NB4 (cell line): ENCODE data around the gene KRT77.
"Not testable (repeated sequence)": the region's sequence is repeated elsewhere in the genome, so short reads cannot be mapped to it uniquely, and the experiment has no call there.

ENCODE experiments used
- DNase-seq: peaks from one replicate; pipeline ENCODE4 v3.0.0; 2010; ENCODE audit warnings: low read depth
- H3K4me3 ChIP-seq: one replicate; pipeline ENCODE4 v1.5.1; 2011; ENCODE audit warnings: mild to moderate bottlenecking, low read depth, low read length, moderate library complexity
- CTCF ChIP-seq: IDR thresholded peaks from one replicate; pipeline ENCODE4 v1.5.1; 2012; ENCODE audit warnings: low read depth, low read length
- MAX ChIP-seq: IDR thresholded peaks from 2 replicates; pipeline ENCODE4 v1.6.1; 2011; ENCODE audit warnings: low read depth, low read length
- MYC ChIP-seq: IDR thresholded peaks from 2 replicates; pipeline ENCODE4 v1.6.1; 2011; ENCODE audit warnings: low read depth, low read length
- POLR2A ChIP-seq: IDR thresholded peaks from 2 replicates; pipeline ENCODE4 v1.6.1; 2011; ENCODE audit warnings: mild to moderate bottlenecking; ENCODE audit not compliant: insufficient read length; ENCODE audit errors: extremely low read depth

Gene KRT77

GRCh38 chr12:52670961-52671360 lies 32.4 kb downstream of the KRT77 start:
- DNase-seq, result no peak
- no peak overlapping the region for H3K4me3 ChIP-seq
- no peak for TF ChIP-seq MAX

- TF ChIP-seq MAX, result no peak
- TF ChIP-seq POLR2A, result no peak
- TF ChIP-seq CTCF, result no peak
- no peak for TF ChIP-seq MYC
- H3K4me3 ChIP-seq, result no peak overlapping the region
- DNase-seq, result no peak
Observed at GRCh38 chr12:52670506-52670905, 32.8 kb downstream of the KRT77 start.

- not testable (repeated sequence) for H3K4me3 ChIP-seq, DNase-seq
Observed at GRCh38 chr12:52669941-52670340, 33.4 kb downstream of the KRT77 start.

- DNase-seq, result no peak
- H3K4me3 ChIP-seq, result no peak overlapping the region
- TF ChIP-seq POLR2A (no peak), MYC (no peak), CTCF (no peak), MAX (no peak)
Observed at GRCh38 chr12:52669426-52669825, 33.9 kb downstream of the KRT77 start.

GRCh38 chr12:52667931-52668330 lies 35.4 kb downstream of the KRT77 start:
- no peak overlapping the region for H3K4me3 ChIP-seq
- DNase-seq, result no peak
- TF ChIP-seq MAX (no peak), MYC (no peak), CTCF (no peak), POLR2A (no peak)

GRCh38 chr12:52667509-52667908 lies 35.8 kb downstream of the KRT77 start:
- no peak overlapping the region for H3K4me3 ChIP-seq
- no peak for TF ChIP-seq MYC
- TF ChIP-seq MAX, result no peak
- no peak for TF ChIP-seq CTCF
- TF ChIP-seq POLR2A, result no peak
- no peak for DNase-seq

GRCh38 chr12:52666471-52666870 lies 36.9 kb downstream of the KRT77 start:
- no peak overlapping the region for H3K4me3 ChIP-seq
- DNase-seq, result no peak
- no peak for TF ChIP-seq MYC
- TF ChIP-seq CTCF, result no peak
- TF ChIP-seq MAX, result no peak
- TF ChIP-seq POLR2A, result no peak
